A549 treated with Hydrocortisone at 1 μM for 4 hours (cell line): ENCODE results near the gene CCDC18. TPM values are rescaled to one million over a fixed set of nuclear protein-coding genes. Genes with fewer than 3 reads are reported as not detected.

Source experiments
- total RNA-seq: library from RNA; stranded (reverse); fragments of 200-300 nt; extraction: Qiagen RNA extraction; gene quantifications from 5 replicates; pipeline ENCODE4 v1.2.3, GENCODE V29; 2022

CCDC18 gene
- 4.3 to 6.0 TPM (median 5.7 TPM) in 5 replicates for total RNA-seq

GRCh38 chr1:93180723-93181613 lies at the start of gene CCDC18:
TSS of gene CCDC18 (plus strand) at chr1:93180724. CDS start at chr1:93183362, 2,638 bp downstream.

GRCh38 chr1:93179886-93180722 lies 420 bp upstream of the CCDC18 start, which contains the start of gene TMED5:
TSS of gene TMED5 (minus strand) at chr1:93180413. CDS start at chr1:93180242, 171 bp downstream.

Other genes with a start within 250 kb of the CCDC18 start
- gene DIPK1A, start 219.3 kb upstream of the CCDC18 start, total RNA-seq = 6.8 to 11.6 TPM (median 8.6 TPM) in 5 replicates
- gene MTF2, start 101.4 kb upstream of the CCDC18 start, total RNA-seq = 9.3 to 16.9 TPM (median 12.3 TPM) in 5 replicates
- 26.8 to 35.1 TPM (median 32.5 TPM) in 5 replicates for gene TMED5, start 311 bp upstream of the CCDC18 start, total RNA-seq
- gene DR1, start 165.2 kb downstream of the CCDC18 start, total RNA-seq = 32.5 to 38.4 TPM (median 33.3 TPM) in 5 replicates